Measurements from ENCODE around the gene DCAF7.

DCAF7 gene

GRCh38 chr17:63544467-63545301 is 5.6 kb upstream of the DCAF7 start:
- DNase-seq (ENCODE audit: low spot score) = peak; percentile 3

DNA sequence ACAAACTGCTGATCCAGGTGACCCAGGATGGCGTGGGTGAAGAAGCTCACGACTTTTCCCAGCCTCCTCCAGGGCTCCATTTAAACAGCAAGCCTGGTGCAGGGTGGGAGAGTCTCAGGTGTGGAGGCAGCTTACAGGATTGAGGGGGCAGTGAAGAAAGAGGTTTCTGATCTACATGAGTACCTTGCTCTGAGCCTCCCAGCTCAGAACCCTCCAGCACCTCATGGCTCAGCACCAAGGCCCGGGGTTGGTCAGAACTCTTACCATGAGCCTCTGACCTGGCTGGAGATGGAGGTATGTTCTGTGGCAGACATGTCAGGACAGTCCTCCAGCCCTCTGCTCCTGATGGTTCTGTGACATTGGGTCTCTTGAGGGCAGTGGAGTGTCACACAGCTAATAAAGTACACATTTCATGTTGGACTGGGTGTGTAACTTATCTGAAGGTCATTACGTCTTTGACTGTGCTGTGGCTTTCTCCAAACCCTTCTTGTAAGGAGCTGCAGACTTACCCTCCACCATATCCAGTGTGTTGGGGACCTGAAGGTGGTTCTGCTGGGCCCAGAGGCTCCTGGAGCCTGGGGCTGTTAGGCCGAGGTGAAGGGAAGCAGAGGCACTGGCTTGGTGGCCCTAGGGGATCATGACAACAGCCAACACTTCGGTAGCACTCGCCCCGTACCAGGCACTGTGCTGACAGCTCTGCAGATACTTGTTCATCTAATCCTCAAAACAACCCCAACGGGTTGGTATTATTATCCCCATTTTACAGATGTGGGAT is 3.8 kb upstream of the DCAF7 start:
- no peak for DNase-seq (ENCODE audit: low spot score)

GRCh38 chr17:63547083-63547523 is 3.2 kb upstream of the DCAF7 start:
- DNase-seq (ENCODE audit: low spot score) = no peak

DNA sequence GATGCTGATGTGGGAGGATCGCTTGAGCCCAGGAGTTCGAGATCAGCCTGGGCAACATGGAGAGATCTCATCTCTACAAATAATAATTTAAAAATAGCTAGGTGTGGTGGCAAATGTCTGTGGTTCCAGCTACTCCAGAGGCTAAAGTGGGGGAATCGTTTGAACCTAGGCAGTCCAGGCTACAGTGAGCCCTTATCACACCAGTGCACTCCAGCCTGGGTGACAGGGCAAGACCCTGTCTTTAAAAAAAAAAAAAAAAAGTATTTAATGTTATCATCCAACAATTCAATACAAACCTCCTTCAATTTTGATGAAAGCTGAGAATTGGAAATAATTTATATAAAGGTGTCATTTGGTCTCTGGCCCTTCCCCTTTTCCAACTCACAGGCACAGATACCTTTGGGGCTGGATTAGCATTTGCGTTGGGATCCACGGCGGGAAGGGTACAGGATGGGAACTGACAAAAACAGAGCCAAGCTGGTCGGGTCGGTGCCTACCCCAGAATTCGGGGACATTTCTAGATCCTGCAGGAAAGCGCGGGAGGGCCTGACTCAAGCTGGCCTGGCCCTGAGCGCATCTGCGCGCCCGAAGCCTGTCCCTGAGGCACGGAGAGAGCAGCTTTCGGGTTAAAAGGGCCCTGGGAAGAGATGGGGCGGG is 860 bp upstream of the DCAF7 start:
- DNase-seq (ENCODE audit: low spot score) = no peak

DNA sequence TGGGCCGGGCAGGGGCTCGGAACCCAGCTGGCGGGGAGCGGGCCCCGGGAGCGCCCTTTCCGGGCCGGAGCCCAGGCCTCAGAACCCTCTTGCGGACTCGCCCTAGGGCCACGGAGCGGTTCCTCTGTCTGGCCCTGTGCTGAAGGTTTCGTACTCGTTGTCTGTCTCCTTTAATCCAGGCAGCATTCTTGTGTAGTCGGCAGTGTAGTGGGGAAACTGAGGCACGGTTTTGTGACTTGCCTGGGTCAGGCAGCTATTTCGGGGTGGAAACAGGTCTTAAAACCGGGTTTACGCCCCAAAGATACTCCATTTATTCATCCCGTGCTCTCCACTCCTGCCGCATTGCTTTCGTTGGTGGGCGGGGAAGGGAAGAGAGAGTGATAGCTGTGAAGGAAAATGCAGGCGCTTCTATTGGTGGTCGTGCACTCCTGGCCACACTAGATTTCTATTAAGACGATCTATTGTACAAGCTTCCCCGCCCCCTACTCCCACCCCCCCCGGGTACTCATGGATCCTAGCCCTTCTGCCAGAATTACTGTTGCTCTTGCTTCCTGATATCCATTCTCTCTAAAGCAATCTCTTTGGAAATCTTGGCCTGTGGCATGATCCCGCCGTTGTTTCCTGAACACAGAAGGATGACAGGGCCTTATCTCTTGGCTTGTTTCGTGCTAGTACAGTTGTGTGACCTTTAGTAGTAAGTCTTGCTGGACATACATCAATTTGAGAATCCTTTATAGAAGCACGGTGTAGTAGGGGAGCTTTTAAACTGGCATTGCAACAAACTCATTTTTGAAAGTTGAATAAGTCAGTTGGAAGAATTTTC is 751 bp downstream of the DCAF7 start:
- DNase-seq (ENCODE audit: low spot score) = peak; percentile 27

GRCh38 chr17:63552211-63552610 is 1.9 kb downstream of the DCAF7 start:
- DNase-seq (ENCODE audit: low spot score) = no peak

DNA sequence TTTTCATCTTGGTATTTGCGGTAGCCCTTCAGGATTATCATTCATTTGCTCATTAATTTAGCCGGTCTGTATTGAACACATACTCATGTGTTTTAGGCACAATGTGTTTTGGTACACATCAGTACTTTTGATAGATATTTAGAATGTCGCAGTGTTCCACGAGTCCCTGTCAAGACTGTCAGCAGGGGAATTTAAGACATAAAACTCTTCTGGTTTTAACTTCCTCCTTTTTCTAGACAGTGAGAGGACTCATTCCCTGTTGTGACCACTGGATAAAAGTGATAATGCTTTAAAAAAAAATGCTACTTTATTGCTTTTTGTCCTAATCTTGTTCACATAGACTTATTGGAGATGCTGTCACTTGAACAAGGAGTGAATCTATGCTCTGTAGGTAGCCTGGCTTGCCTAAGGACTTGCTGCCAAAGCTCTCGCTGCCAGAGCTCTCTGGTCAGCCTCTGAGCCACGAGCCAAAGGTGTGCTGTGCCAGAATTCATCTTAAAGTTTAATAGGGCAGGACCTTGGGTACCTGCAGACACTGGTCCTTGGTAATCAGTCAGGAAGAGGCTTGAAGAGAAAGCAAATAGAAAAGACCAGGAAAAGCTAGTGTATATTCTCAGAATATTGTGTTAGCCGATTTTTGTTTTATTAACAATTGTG is 5.4 kb downstream of the DCAF7 start:
- no peak for DNase-seq (ENCODE audit: low spot score)

GRCh38 chr17:63557416-63557815 is 7.1 kb downstream of the DCAF7 start:
- no peak for DNase-seq (ENCODE audit: low spot score)

DNA sequence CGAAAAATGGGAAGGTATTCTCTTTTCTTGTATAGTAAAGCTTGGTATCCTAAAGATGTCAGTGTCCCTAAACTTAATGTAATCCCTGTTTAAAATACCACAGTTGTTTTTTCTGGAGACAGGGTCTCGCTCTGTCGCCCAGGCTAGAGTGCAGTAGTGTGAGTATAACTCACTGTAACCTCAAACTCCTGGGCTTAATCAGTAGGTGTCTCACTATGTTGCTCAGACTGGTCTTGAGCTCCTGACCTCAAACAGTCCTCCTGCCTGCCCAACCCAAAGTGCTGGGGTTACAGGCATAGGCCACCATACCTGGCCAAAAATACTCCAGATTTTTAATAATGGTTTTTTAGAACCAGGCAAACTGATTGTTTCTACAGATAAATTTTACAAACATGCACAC is 8.2 kb downstream of the DCAF7 start:
- DNase-seq (ENCODE audit: low spot score) = no peak

DNA sequence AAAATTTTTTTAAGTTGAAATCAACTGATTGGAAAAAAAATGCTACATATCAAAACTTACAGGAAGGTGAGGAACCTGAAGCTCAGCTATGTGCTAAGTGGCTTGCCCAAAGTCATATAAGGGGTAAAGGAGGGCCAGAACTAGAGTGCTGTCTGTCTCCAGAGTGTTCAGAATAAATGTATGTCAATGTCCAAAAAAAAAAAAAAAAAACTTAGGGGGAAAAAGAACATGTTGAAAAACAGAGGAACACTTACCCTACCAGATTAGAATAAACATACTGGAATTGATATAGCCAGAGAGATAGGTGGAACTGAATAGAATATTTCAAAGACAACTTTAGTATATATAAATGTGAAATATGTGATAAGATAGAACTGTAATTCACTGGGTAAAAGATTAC is 11.5 kb downstream of the DCAF7 start:
- DNase-seq (ENCODE audit: low spot score) = no peak

DNA sequence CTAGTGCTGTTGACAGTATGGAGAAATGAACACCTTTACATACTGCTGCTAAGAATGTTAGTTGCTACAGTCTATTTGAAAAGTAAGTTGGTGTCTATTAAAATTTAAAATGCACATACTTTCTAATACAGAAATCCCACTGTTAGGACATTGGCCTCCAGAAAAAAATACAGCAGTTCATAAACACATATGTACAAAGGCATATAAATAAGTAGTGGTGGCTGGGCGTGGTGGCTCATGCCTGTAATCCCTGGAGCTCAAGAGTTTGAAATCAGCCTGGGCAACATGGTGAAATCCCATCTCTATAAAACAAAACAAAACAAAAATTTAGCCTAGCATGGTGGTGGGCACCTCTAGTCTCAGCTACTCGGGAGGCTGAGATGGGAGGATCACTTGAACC is 13.1 kb downstream of the DCAF7 start:
- DNase-seq (ENCODE audit: low spot score) = no peak

GRCh38 chr17:63564562-63564961 is 14.3 kb downstream of the DCAF7 start:
- DNase-seq (ENCODE audit: low spot score) = no peak

DNA sequence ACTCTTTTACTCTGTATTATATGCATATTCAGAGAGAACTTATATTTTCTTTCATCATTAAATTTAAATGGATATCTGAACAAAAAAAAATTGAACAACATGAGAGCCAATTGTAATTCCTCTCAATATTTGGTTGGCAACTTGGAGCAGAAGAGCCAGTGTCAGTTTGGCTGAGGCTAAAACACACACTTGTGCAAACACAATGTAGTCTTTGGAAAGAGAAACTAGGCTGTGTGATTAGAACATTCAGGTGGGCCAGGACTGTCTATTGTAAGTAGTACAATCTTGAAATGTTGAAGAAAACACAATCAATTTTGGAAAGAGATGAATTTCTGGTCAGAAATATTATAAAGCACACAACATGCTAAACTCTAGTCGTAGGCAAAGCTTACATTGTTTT is 17.0 kb downstream of the DCAF7 start:
- DNase-seq (ENCODE audit: low spot score) = no peak

GRCh38 chr17:63568563-63568962 is 18.3 kb downstream of the DCAF7 start:
- no peak for DNase-seq (ENCODE audit: low spot score)

DNA sequence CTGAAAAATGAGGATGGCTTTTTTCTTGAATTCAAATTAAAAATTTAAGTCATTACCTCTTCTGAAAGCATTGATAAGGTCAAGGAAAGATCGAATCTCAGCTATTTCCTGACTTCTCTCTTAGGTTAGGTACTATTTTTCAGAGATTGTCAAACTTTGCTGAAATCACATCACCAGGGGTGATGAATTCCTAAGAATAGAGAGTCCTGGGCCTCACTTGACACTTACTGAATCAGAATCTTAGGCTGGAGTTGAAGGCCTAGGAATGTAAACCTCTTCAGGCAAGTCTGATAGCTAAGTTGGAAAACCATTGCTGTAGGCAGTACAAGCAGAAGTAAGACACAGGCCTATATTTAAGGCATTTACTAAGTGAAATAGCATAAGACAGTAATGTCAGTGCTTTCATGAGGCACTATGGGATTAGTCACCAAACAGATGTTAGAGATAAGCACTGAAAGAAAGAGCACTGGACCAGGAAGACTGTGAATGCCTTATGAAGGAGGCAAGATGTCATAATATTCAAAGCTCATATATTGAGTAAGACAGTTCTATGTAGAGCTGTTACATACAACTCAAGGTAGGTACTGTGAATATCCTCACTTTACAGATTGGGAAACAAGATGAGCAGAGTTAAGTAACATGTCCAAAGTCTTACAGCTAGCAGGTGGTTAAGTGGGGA is 21.5 kb downstream of the DCAF7 start:
- DNase-seq (ENCODE audit: low spot score) = peak; percentile 40

GRCh38 chr17:63573634-63574033 is 23.4 kb downstream of the DCAF7 start:
- peak; percentile 44 for DNase-seq (ENCODE audit: low spot score)

- DNase-seq (ENCODE audit: low spot score) = no peak
These were observed 27.9 kb downstream of the DCAF7 start for GRCh38 chr17:63578027-63578768.

DNA sequence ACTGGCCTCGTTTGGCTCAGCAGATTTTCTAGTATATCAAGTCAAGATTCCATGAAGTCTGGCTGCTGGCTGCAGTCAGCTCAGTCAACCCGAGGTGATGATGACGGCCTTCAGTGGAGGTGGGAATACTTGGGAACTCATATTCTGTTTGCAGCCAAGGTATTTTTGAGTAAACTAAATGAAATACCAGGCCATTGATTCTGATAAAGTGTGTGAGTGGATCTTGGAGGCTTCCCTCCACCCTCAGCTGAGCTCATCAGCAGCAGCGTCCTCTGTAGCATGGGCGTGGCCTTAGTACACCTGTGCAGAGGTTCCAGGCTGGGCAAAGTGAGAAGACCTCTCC is 28.5 kb downstream of the DCAF7 start:
- no peak for DNase-seq (ENCODE audit: low spot score)

GRCh38 chr17:63579633-63580032 is 29.4 kb downstream of the DCAF7 start:
- DNase-seq (ENCODE audit: low spot score) = no peak

DNA sequence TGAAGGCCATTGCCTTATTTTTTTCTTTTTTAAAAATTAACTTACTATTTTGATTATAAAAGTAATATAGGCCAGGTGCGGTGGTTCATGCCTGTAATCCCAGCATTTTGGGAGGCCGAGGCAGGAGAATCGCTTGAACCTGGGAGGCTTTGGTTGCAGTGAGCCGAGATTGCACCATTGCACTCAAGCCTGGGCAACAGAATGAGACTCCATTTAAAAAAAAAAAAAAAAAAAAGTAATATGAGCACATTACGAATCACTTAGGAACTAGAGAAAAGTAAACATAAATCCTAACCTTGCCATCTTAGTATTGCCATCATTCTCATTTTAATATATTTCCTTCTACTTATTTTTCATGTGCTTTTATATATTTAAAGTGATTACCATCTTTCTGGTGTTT is 37.5 kb downstream of the DCAF7 start:
- no peak for DNase-seq (ENCODE audit: low spot score)

Data from AG20443 (cell line).